Activated CD8-positive, alpha-beta memory T cell treated with anti-CD3 and anti-CD28 coated beads for 36 hours (primary cell): ENCODE measurements around the gene USP48. TPM values are rescaled to one million over a fixed set of nuclear protein-coding genes. Genes with fewer than 3 reads are reported as not detected.
"Not testable (repeated sequence)": the region's sequence is repeated elsewhere in the genome, so short reads cannot be mapped to it uniquely, and the experiment has no call there.

ENCODE experiments used
- CTCF ChIA-PET: fragments of 350-600 bp; sonication (Branson Sonifier 250); formaldehyde crosslinking; loops from one replicate; lab custom pipeline; 2021; ENCODE audit warnings: antibody characterized with exemption; lab: Charles Lee
- POLR2A ChIA-PET: fragments of 350-600 bp; sonication (Branson Sonifier 250); formaldehyde crosslinking; loops from one replicate; lab custom pipeline; 2021; ENCODE audit warnings: antibody characterized with exemption; lab: Charles Lee
- total RNA-seq, 2 experiments: library from RNA; stranded (reverse); gene quantifications; one replicate each; pipeline ENCODE4 v1.2.3, GENCODE V29; 2021

Gene USP48, protein sequence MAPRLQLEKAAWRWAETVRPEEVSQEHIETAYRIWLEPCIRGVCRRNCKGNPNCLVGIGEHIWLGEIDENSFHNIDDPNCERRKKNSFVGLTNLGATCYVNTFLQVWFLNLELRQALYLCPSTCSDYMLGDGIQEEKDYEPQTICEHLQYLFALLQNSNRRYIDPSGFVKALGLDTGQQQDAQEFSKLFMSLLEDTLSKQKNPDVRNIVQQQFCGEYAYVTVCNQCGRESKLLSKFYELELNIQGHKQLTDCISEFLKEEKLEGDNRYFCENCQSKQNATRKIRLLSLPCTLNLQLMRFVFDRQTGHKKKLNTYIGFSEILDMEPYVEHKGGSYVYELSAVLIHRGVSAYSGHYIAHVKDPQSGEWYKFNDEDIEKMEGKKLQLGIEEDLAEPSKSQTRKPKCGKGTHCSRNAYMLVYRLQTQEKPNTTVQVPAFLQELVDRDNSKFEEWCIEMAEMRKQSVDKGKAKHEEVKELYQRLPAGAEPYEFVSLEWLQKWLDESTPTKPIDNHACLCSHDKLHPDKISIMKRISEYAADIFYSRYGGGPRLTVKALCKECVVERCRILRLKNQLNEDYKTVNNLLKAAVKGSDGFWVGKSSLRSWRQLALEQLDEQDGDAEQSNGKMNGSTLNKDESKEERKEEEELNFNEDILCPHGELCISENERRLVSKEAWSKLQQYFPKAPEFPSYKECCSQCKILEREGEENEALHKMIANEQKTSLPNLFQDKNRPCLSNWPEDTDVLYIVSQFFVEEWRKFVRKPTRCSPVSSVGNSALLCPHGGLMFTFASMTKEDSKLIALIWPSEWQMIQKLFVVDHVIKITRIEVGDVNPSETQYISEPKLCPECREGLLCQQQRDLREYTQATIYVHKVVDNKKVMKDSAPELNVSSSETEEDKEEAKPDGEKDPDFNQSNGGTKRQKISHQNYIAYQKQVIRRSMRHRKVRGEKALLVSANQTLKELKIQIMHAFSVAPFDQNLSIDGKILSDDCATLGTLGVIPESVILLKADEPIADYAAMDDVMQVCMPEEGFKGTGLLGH
- 10 to 100 TPM; 58.8 to 61.1 TPM for total RNA-seq

DNA sequence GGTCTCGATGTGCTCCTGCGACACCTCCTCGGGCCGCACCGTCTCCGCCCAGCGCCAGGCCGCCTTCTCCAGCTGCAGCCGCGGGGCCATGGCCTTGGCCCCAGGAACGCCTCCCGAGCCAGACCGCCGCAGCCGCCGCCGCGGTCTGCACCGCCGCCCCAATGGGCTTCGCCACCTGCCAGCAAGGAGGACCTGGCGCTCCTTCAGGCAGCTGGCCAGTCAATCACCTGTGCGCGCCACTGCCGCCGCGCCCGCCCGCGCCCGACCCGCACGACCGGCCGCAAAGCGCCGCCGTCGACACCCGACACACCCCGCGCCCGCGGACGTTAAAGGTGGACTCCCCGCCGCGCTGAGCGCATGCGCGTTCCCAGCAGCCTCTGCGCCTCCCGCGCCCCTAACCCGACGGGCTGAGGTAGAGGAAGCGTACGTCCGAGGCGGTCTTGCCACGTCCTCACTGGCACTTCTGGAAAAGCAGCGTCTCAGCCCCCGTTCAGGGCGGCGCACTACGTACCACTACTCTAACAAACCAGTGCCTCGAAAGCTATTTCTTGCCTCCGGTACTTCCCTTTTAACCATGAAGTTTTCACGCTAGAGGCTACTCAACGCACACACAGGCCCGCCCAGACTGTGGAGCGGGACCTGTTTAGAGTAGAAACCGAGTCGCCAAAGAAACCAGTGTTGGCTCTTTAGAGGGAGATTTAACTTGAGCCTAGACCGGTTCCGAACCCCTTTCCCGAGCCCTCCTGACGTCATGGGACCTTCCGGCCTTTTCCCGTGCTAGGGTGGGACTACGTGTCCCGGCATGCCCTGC, at the start of gene USP48:
TSS of gene USP48 (minus strand) at position 282 of the 811 bp plus-strand sequence. CDS start at position 90, 192 bp downstream.
- ChIA-PET CTCF (interaction anchor here (0.6 to 2.1 kb wide), 4 partner anchors 61 to 264 kb away, joined by 3 to 9 read pairs (median 3); no protein-coding TSS in a partner anchor), POLR2A (interaction anchor here (0.6 to 3.1 kb wide), 4 partner anchors 10 to 257 kb away, joined by 3 to 13 read pairs (median 4); no protein-coding TSS in a partner anchor)

DNA sequence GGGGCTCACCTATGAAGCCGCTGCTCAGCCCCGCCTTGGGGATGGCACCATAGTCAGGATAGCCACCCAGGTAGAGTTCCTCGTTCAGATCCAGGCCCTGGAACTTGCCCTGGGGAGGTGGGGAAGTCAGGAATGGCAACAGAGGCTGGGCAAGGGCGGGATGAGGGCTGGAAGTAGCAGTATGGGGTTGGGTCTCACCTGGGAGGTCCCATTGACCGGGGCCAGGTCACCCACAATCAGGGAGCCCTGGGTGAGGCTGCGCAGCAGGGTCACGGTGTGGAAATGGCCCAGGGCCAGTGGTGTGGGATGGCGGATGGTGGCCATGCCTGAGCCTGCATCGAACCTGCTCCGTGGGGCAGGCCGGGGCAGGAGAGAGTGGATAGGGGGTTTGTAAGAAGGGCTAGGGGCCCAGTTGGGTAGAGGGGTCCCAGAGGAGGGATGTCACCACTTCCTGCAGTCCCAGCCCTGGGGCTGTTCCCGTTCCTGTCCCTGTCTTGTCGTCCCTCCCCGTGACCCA, 48.6 kb upstream of the USP48 start:
- POLR2A ChIA-PET, result no interaction called here
- CTCF ChIA-PET, result no interaction called here

DNA sequence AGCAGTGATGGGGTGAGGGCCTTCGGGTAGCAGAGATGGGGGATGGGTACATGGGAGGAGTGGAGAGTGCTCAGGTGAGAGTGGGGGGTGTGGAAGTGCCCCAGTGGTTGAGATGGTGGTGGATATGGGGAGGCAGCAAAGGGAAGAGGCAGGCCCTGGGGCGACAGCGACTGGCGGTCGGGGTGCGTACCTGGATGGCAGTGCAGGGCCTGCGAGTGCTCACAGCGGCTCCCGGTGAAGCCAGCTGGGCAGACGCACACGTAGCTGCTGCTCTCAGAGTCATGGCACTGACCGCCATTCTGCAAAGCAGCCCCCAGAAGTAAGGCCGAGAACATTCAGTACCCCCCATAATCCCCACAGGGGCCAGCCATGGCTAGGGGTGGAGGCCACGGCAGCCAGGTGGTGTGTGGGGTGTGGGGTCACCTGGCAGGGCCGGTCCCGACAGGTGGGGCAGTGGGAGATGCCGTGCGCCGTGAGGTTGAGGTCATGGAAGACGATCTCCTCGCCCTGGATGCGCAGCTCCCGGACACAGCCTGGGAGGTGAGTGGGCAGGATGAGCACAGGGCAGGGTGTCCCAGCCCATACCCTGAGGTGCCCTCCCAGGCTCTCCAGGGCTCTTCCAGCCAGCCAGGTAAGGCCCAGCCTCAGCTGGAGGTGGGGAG, 48.0 kb upstream of the USP48 start:
- ChIA-PET POLR2A (no interaction called here), CTCF (no interaction called here)

DNA sequence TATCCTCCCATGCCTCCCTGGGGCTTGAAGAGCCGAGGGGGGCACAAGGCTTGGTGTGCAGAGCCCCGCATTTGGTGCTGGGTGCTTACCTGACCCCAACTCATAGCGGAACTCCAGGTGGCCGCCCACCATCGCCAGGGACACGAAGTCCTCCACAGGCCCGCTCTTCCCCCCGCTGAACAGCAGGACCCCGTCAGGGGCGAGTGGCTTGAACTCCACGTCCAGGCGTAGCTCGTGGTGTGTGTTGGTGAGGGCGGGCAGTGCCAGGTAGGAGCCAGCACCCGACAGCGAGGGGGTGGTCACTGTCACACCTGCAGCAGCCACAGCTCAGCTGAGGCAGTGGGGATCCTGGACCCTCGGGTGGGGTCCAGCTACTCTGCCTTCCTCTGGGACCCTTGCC, 46.3 kb upstream of the USP48 start:
- CTCF ChIA-PET, result no interaction called here
- POLR2A ChIA-PET, result no interaction called here

DNA sequence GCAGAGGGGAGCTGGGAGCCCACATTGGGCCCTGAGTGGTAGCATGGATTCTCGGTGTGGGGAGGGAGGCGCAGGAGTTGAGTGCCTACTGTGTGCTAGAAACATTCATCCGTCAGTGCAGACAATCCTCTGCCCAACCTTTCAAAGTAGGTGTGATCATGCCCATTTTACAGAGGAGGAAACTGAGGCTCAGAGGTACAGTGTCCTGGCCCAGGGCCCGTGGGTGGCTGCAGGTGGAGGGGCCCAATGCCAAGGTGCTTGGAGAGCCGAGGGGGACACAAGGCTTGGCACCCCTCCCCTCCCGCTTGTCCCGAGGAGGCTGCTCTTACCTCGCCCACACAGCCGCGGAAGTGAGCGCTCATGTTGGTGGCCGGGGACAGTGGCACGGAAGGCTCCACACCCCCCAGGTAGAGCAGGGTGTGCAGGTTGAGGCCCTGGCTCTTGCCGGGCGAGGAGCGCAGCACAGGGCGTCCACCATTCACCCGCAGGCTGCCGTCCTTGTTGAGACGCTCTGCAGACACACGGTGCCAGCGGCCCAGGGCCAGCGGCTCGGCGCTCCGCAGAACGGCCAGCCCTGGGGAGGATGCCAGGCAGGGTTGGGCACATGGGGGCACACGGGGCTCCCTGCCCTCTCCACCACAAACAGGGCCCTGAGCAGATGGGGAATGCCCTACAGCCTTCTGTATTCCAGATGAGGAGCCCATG, 45.7 kb upstream of the USP48 start:
- CTCF ChIA-PET, result no interaction called here

DNA sequence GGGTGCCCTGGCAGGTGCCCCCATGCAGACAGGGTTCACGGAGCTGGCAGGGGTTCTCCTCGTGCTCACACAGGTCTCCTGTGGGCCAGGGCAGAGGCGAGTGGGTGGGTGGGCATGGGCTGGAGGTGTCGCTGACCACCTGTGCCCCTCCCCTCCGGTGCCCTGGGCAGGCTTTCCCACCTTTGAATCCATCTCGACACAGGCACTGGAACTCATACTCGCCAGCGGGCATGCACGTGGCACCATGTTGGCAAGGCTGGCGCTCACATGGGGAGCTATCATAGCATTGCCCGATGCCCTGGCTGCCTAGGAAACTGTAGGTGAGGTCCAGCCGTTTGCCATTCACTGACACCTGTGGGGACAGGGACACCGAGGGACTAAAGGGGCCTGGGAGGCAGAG, 45.1 kb upstream of the USP48 start:
- POLR2A ChIA-PET, result no interaction called here
- CTCF ChIA-PET, result no interaction called here

More for the DNA sequence above, 45.7 kb upstream of the USP48 start:
- POLR2A ChIA-PET, result no interaction called here

DNA sequence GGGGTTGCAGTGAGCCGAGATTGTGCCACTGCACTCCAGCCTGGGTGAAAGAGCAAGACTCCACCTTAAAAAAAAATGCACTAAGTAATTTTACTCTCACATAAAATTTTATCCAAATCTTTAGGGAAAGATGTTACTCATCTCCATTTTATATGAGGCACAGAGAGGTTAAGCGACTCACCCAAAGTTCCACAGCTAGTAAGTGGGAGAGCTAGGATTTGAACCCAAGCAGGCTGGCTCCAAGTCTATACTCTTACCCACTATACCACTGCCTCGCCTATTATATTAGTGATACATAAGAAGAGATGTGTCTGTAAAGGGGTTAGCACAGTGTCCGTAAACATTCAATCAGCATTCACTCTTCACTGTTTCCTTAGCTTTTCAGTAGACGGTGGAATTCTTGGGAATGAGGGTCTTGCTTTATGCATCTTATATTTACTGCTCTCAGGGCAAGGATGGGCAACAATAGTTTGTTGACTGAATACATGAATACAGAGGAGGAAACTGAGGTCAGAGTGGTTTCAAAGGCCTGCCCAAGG, 44.3 kb upstream of the USP48 start:
- ChIA-PET POLR2A (no interaction called here), CTCF (no interaction called here)

DNA sequence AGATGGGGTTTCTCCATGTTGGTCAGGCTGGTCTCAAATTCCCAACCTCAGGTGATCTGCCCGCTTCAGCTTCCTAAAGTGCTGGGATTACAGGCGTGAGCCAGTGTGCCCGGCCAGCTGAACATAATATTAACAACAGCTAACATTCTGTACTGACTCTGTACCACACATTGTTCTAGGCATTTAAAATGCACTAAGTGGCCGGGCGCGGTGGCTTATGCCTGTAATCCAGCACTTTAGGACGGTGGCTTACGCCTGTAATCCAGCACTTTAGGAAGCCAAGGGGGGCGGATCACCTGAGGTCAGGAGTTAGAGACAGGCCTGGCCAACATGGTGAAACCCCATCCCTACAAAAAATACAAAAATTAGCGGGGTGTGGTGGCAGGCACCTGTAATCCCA, 43.7 kb upstream of the USP48 start:
- POLR2A ChIA-PET, CTCF ChIA-PET: not testable (repeated sequence)

DNA sequence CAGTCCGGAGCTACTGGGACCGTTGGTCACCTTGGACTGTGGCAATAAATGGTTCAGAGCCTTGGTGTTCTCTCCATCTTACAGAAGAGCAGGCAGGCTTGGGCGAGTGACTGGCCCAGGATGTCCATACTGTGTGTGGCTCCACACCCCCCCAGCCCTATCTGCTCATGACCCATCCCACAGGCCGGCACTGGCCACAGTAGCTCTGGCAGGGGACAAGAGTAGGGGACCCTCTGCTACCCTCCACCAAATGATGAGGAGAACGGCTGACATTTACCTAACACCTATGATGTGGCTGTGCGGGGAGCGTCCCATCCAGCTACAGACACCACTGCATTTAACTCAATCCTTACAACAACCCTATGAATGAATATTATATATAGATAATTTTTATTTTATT, 42.4 kb upstream of the USP48 start:
- ChIA-PET POLR2A (no interaction called here), CTCF (no interaction called here)

DNA sequence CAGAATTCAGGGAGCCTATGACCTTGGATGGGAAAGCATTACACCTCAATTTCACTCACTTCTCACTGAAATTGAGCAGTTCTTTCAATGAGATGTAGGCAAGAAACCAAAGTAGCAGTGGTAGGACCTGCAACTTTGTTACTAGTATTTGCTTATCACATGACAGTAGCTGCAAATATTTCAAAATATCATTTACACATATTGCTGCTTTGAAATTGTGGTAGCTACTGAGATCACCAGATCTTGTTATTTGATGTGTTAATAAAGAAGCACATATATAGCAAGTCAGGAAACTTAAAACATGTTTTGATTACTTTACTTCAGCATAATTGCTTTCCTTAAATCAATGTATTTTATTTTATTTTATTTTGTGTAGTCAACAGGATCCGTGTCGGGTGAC, 42.0 kb upstream of the USP48 start:
- ChIA-PET CTCF (no interaction called here), POLR2A (no interaction called here)

DNA sequence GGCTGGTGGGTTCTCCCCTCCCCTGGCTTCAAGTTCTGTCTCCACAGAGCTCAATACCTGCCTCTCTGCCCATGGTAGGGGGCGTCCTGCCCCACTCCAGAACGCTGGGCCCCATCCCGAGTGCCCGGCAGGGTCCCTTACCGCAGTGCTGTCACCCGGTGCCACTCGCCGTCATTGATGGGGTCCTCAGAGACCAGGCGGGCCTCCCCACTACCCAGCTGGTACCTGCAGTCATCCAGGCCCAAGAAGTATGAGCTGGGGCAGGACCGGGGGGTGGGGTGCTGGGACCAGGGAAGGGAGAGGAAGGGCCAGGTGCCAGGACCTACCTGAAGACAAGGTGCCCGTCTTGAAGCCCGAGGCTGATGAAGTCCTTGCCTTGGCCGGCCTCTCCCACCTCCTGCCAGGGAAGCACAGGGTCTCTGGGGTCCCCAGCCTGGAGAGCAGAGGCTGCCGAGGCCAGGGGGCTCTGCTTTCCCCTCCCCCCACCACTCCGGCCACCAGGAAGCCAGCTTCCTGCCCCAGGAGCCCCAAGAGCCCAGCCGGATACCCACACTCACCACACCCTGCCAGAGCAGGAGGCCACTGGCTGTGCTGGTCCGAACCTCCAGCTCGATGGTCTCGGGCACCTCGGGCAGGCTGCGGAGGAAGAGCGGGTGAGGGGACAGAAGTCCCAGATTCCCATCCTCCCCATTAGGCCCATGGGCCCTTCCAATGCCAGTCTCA, 41.2 kb upstream of the USP48 start:
- CTCF ChIA-PET, result no interaction called here
- POLR2A ChIA-PET, result no interaction called here

DNA sequence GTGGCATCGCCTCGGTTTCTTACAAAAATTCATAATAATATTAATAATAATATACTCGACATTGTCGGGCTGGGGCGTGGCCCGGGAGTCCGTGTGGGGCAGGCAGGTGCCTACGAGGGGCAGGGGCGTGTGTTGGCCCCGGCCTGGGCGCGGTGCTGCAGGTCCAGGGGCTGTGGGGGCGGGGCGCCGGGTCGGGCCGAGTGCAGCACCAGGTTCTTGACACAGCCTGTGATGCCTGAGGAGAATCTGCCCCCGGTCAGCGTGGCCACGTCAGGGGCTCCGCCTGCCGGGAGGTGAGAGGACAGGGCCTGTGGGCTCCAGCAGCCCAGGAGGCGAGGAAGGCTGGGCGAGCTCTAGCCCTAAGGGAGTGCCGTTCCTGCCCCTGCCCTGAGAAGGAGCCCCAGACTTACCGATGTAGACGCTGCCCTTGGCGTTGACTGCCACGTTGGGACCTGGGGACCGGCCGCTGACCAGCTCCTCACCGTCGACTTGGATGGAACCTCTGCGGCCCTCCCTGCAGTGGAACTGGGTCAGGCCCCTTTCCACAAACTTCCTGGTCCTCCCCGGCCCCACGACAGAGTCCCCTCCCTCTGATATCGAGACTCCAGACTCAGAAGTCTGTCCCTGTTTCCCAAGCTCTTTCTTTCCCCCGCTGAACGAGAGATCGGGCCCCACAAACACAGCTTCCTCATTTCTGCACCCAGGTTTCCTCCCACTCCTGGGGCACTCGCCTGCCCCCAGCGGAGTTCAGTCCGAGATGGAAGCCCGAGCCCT, 40.4 kb upstream of the USP48 start:
- POLR2A ChIA-PET, result no interaction called here
- CTCF ChIA-PET, result no interaction called here

DNA sequence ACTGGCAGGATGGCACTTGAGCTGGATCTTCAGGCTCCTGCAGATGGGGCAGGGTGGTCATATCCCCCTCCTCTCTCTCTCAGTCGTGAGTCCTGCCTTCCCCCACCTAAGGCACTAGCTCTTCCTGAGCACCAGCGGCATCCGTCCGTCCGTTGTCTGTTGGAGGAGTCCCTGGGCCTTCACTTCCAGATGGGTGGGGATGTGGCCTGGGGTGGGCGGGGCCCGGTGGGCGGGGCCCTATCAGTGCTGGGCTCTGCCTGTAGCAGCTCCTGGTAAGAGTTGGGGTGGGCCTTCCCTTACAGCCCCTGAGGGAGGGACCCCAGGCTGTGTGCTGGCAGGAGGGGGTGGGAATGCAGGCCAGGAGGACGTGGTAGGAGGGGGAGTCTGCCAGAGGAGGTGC, 39.4 kb upstream of the USP48 start:
- POLR2A ChIA-PET, result interaction anchor here (0.6 kb wide), 1 partner anchor 9 kb away, joined by 4 read pairs; no protein-coding TSS in a partner anchor

DNA sequence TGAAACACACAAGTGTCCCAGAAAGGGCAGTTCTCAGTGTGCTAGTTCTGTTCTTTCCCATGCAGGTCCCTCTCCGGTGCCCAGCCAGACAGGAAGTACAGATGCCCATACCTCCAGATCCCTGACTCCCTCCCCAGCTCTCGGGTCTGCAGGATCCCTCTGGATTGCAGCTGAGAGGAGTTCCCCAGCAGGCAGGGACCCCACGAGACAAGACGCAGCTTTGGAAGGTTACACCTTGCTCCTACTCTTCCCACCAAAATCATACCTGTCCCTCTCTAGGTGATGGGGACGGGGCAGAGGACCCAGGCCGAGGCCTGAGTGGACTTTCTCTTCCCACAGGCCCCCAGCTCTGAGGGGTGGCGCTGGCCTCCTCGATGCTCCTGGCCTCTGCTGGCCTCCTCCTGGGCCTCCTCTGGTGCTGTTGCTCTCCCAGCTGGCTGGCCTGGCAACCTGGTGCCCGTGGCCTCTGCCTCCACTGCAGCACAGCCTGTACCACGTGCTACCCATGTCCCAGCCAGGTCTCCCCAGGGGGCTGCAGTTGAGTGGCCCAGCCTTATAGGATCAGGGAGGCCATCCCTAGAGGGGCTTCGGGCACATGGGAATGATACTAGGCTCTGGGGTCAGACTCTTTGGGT, 38.6 kb upstream of the USP48 start:
- ChIA-PET CTCF (no interaction called here), POLR2A (no interaction called here)

More for the DNA sequence above, 39.4 kb upstream of the USP48 start:
- CTCF ChIA-PET, result no interaction called here

DNA sequence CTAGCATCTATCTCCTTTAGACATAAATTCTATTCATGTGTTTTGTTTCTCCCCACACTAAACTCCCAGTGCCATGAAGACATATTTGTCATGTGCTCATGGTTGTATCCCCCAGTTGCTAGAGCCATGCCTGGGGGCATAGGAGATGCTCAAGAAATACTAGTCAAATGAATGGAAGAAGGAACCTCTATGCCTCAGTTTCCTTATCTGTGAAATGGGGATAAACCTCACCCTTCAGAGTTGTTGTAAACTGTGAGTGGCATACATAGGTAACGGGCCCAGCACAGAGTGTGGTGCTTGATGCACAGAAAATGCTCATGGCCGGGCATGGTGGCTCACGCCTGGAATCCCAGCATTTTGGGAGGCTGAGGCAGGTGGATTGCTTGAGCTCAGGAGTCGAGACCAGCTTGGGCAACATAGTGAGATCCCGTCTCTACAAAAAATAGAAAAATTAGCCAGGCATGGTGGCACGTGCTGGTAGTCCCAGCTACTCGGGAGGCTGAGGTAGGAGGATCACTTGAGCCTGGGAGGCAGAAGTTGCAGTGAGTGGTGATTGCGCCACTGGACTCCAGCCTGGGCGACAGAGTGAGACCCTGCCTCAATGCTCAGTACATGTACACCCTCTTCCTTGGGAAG, 37.8 kb upstream of the USP48 start:
- ChIA-PET CTCF (interaction anchor here (0.7 kb wide), 1 partner anchor 530 kb away, joined by 5 read pairs; no protein-coding TSS in a partner anchor), POLR2A (no interaction called here)
